ENCODE data around the gene RNF19B.

GRCh38 chr1:32984455-32985171 is 20.0 kb upstream of the RNF19B start:
- TF ChIP-seq, protein P1, sequence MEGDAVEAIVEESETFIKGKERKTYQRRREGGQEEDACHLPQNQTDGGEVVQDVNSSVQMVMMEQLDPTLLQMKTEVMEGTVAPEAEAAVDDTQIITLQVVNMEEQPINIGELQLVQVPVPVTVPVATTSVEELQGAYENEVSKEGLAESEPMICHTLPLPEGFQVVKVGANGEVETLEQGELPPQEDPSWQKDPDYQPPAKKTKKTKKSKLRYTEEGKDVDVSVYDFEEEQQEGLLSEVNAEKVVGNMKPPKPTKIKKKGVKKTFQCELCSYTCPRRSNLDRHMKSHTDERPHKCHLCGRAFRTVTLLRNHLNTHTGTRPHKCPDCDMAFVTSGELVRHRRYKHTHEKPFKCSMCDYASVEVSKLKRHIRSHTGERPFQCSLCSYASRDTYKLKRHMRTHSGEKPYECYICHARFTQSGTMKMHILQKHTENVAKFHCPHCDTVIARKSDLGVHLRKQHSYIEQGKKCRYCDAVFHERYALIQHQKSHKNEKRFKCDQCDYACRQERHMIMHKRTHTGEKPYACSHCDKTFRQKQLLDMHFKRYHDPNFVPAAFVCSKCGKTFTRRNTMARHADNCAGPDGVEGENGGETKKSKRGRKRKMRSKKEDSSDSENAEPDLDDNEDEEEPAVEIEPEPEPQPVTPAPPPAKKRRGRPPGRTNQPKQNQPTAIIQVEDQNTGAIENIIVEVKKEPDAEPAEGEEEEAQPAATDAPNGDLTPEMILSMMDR (IDR thresholded peaks at IDR 0.05; ENCODE audit: control extremely low read depth in 1 of 3, insufficient read depth in 1 of 3, low read depth in 1 of 3, low read length in 3 of 3), result no peak
- TF ChIP-seq CEBPB (IDR thresholded peaks at IDR 0.05; ENCODE audit: low read depth, low read length) (no peak), JUN (IDR thresholded peaks at IDR 0.05; ENCODE audit: low read depth, low read length) (no peak), RFX5 (IDR thresholded peaks at IDR 0.05; ENCODE audit: borderline replicate concordance, low read depth, low read length) (no peak), ATF3 (IDR thresholded peaks at IDR 0.05; ENCODE audit: insufficient read depth, low read depth, low read length) (no peak), TAF1 (IDR thresholded peaks at IDR 0.05; ENCODE audit: low read depth, low read length) (no peak), CHD2 (IDR thresholded peaks at IDR 0.05; ENCODE audit: low read length) (no peak), POLR2AphosphoS5 (IDR thresholded peaks at IDR 0.05; ENCODE audit: low read depth, low read length) (no peak), POLR2A (IDR thresholded peaks at IDR 0.05; ENCODE audit: control extremely low read depth in 1 of 2, low read depth in 2 of 2, low read length in 2 of 2) (no peak), EGR1 (IDR thresholded peaks at IDR 0.05; ENCODE audit: borderline replicate concordance, low read depth, low read length) (no peak), TBP (IDR thresholded peaks at IDR 0.05; ENCODE audit: low read depth, low read length) (no peak)
